Ecto neural progenitor cell (in vitro differentiated cells): ENCODE data around the gene IL18R1.

Experiments
- DNase-seq: peaks from one replicate; pipeline ENCODE4 v3.0.0-alpha.2; 2018; ENCODE audit warnings: low spot score

IL18R1 gene

DNA sequence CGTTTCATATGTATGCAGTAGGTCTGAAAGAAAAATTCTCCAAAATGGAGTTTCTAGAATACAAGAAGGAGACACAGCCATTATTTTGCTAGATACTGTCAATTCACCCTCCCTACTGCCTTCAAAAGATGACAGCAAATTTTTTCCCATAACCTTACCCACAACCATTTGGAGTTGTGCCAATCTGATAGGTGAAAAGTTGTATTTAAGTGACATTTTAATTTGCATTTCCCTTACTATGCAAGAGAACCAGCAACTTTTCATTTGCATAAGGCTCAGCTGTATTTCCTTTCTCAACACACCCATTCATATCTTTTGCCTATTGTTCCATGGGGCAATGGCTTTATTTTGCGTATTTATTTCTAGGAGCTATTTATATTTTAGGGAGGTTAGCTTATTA, 36.0 kb downstream of the IL18R1 start:
- DNase-seq: no peak

DNA sequence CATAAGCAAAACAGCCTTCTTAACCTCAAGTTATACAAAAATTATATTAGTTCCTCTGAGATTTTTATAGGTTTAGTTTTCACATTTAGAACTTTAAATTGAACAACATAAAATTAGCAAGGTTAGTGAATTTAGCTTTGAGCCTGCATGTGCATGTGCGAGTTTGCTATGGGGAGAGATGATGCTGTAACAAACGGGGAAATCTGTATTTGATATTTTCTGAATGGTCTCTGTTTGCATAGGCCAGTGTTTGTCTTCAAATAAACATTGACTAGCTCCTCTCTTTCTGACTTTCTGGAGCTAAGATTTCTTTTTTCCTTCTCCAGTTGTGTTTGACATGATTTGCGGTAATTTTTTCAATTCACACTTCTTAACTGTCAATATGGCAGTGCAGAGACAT, 36.5 kb downstream of the IL18R1 start:
- no peak for DNase-seq

DNA sequence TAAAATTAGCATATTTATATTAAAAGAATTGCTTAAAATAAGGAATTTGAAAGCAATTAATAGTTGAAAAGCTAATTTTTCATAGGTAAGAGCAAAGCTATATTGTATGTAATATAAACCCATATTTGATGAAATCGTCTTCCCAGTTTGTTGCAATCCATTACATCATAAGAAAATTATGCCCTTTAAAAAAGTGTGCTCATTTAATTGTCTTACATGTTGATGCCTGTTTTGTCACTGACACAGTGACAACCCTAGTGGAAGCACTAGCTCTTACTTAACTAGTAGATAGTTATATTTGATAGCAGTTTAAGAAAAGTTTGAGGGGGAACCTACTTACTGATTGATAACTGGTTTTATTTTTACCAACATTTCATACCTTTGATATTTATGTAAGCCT, 37.3 kb downstream of the IL18R1 start:
- DNase-seq: no peak

DNA sequence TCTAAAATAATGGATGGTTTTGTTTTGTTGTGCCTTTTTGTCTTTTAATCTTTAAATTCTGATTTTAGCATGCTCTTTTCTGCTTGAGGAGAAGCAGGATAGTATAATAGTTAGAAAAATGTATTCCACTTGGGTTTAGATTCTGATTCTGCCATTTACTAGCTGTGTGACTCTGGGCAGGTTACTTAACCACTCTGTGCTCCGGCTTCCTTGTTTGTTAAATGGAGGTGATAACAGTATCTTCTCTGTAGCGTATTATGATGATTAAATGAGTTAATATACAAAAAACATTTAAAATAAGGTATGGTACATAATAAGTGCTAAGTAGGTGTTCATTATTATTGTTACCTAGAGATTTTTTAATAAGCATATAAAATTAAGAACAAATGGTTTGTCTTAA, 40.4 kb downstream of the IL18R1 start:
- DNase-seq: no peak

DNA sequence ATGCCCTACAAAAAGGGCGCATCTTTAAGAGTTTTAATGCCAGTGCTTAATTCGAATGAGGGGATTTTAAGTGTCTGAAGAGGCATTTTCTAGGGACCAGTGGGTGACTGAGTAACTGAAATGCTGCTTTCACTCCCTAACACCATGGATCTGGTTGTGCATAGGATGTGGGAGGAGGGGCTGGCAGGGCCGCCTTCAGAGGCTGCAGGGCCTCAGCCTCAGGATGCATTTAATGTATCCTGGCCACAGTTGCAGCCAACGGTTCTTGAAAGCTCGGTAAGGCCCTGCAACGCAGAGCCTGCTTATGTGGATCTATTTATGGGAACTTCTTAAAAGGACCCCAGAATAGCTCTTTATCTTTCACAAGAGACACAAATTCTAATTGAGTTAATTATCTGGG, 41.6 kb downstream of the IL18R1 start:
- DNase-seq: no peak

DNA sequence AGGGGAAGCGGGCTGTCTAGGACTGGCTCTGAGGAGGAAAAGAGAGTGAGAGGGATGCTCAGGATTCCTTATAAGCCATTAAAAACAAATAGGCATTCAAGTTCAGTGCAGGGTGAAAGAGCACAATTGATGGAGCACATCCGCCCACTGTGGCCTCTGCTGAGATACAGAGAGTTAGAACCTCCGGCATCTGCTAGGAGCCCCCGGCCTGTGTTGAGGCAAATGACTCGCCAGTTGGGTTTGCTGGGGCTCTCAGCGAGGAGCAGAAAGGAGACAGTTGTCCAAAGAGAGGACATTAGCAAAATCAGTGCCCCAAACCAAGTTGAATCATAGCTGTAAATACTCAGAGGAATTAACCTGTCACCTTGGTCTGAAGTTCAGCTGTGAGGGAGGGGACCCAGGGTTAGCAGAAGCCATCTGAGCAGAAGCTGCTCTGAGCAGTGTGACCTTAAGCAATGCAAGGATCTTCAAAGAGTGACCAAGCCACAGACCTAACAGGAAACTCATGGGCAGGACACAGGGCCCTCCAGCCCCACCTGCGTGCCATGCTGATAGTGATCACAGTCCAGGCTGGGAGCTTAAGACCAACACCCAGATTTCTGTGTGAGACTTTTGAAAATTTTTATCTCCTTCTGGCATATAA, 44.0 kb downstream of the IL18R1 start:
- DNase-seq: no peak

DNA sequence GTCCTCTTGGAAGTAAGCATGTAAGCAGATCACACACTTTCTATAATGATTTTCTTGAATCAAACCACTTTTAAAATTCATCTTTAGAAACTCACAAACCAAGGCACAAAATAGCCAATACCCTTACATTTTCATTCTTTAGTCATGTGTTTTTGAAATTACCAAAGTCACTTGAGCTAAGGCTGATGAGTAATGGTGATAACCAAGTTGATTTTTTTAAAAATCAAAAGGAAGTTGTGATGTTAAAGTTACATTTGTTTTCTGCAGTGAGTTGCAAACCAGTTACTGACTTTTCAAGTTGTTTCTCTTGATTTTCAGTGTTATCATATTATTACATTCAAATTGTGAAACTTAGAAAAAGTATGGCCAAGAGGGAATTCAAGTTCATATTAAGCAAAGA, 45.9 kb downstream of the IL18R1 start:
- DNase-seq: no peak

DNA sequence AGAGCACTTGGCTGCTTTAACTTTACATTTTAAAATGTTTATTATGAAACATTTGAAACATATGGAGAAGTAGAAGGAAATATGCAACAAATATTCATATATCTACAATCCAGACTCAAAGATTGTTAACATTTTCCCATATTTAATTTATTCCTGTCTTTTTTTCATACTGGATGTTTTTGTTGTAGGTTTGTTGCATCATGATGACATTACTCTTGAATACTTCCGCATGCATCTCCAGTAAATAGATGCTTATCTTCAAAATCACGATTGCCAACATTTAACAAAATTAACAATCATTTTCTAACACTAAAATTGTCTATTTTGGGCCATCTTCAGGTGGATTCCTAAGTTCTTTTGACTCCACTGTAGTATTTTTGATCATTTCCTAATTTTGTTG, 46.3 kb downstream of the IL18R1 start:
- DNase-seq: no peak

DNA sequence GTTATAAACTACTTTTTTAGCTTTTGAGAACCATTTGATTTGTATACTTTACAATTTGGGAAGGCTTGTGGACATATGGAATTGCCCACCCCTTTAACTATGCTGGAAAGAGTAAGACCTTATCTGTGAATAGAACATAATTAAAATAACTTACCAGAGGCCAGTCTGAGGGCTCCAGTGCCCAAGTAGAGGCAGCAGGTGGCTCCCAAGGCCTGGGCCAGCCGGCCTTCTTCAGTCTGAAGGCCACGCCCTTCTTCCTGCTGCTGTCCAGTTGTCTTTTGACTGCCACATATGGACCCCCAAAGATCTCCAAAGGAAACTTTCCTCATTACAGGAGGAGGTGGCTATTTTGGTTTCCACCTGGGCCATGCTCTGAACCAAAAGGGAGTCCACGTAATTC, 55.4 kb downstream of the IL18R1 start:
- DNase-seq: no peak

DNA sequence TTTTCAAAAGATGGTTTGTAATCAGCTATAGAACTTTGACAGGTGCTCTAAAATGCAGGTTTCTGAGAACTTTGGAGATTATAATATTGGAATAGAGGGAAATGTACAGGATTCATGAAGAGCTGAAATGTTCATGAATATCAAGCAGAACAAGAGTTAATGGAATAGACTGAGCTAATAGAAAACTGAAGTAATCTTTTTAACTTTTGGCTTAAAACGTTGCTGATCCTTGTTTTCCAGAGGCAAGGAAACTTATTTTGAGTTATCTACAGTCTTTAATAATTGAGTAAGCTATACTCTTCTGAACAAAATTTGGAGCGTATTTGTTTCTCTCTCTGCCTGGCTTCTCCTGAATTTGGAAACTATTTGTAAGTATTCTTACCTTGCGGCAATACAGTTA, 56.6 kb downstream of the IL18R1 start:
- DNase-seq: no peak

DNA sequence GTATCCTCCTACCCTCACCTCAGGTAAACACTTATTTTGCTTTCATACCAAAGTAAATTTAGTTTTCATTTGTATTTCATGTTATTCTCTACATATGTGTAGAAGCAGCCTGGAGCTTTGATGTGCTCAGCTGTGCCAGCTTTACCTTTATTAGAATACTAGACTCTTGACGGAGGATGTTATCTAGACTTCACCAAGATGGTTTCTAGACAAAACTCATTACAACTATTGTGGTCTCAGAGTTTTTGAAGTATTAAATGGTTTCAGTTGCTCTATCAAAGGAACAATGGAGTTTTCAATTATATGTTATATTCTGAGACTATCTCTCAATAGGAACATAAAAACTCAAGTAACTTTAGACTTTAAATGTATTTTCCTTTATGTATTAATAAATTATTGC, 62.4 kb downstream of the IL18R1 start:
- DNase-seq: no peak

DNA sequence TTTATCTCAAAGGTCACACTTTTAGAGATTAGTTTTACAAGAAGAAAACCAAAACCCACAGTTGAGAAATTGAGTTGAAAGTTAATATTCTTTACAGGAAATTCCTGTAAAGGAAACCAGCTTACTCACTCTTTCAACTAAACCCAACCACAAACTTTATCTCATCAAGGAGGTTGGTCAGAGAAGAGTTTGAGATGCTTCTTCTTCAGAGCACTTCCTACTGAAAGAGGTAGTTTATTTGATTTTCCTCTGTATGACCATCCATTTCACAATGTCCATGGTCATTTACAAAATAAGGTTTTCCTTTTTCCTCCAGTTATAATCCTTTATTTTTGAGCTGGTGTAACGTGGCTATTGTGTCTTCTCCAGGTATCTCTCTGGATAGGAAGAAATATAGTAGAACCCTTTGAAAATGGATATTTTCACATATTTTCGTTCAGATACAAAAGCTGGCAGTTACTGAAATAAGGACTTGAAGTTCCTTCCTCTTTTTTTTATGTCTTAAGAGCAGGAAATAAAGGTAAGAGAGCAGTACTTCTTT, 62.9 kb downstream of the IL18R1 start:
- no peak for DNase-seq

DNA sequence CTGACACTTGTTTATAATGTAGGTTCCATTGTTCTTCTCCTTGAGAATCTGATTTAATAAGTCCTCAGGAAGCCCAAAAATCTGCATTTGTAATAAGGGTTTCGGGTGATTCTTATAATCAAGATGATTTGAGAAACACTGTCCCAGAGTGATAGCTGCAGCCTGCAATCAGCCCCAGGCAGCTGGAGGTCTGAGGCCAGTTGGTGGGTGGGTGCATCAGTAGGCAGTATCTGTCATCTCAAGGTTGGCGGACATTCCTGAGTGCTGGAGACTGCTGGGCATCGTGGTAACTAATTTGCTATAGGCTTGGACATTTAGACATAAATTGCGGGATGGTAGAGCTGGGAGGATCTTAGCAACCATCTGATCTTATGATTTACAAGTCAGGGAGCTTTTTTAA, 64.7 kb downstream of the IL18R1 start:
- DNase-seq: no peak

DNA sequence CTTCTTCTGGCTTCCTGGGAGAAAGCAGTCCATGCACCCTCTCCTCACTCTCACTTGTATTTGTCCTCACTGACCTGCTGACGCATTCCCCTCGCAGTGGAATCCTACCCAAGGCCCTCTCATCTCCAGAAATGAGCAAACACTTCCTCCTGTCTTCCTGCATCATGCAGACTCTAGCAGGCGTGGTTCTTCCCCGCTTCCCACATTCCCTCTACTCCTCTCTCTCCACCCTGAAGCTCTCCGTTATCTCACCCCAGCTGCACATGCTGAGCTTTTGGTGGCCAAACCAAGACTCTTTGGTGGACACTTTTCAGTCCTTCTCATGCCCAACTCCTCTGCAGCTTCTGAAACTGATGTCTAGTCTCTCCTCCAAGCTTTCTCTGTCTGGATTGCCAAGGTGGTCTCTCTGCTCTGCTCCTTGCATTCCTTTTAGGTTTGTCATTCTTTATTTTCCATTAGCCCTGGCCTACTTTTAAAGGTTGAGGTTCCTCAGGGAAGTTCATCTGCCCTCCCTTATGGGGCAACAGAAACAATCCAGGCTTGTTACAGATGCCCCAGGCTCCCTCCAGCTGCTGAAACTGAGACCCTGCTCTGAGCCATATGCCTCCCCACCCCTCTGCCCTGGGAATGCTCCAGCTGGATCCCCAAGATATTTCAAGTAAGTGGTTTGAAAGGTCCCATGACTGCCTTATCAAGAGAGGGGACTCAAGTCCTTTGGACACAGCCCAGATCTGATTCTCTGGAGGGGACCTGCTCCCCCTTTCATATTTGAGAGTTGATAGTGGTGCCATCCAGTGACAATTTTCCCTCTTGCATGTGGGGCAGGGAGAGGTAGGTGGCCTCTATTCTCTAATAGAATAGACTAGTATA, 66.5 kb downstream of the IL18R1 start:
- DNase-seq: no peak

DNA sequence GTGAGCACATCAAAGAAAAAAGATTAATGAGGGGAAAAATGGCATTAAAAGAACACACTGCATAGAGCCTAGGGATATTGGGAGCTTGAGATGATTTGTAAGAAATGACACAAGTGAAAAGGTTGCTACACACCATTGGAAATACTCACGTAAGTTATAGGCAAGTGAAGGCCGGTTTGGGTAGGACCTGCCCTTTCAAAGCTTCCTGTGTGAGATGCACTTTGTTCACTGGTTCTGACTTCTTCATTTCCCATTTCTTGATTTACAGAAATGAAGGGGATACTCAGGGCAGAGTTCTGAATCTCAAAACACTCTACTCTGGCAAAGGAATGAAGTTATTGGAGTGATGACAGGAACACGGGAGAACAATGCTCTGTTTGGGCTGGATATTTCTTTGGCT, 67.3 kb downstream of the IL18R1 start, which contains the start of gene IL18RAP:
TSS of gene IL18RAP (plus strand) at position 251 of the 400 bp plus-strand sequence. CDS start at position 369, 118 bp downstream.
- no peak for DNase-seq

DNA sequence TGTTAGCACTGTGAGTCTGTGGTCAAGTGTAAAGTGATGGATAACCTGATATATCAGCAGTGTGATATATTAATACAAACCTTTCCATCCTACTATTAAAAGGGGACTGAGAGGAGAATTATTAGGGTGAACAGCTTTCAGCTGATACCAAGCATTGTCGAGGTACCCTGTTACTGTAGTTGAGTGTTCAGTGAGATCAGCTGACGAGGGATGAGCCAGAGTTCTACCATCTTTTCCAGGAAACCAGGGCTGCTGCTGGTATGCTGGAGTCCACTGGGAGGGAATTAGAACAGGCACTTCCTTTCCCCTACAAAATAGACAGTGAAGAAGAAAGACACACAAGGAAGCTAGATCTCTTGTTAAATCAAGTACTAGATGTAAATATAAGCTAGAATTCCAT, 67.8 kb downstream of the IL18R1 start:
- no peak for DNase-seq

DNA sequence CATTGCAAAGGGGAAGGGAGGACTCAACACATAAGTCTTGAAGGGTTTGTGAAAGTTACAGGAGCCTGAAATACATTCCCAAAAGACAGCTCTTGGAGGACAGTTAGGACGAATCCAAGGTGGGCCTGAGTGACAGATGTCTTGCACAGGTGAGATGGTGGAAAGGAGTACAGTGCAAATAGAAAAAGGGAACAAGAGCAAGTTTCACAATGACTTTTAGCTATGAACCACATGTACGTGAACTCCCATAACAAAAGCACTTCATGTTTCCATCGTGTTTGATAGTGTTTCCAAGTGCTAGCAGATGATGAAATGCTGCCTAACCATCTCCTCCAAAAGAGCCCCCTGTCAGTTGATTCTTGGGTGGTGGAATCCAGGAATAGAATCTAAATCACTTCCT, 69.2 kb downstream of the IL18R1 start:
- no peak for DNase-seq

DNA sequence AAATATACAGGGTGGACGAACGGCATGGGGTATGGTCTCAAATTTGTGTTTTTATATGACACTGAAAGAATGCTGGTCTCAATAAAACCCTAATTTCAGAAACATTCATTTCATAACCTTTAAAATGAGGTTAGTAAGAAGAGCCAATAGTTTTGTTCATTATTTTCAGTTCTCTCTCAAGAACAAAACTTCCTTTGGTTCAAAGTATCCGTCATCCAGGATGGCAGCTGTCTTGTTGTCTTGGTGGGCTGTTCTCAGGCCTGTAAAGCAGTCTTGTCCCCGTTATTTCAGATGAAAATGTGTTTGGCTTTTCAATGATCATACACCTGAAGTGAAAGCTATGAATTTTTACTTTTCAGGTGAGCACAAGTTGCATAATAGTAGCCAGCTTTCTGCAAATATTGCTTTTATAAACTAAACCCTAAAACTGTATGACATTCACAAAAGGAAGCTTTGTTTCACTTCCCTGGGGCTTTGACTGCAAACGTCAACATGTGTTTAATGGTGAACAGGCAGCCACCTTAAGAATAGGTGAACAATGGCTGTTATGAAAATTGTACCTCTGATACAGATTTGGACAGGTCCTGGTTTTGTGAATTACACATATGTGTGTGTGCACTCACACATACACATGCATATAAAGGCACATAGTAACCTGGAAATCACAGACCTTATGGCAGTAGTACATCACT, 70.0 kb downstream of the IL18R1 start:
- no peak for DNase-seq

DNA sequence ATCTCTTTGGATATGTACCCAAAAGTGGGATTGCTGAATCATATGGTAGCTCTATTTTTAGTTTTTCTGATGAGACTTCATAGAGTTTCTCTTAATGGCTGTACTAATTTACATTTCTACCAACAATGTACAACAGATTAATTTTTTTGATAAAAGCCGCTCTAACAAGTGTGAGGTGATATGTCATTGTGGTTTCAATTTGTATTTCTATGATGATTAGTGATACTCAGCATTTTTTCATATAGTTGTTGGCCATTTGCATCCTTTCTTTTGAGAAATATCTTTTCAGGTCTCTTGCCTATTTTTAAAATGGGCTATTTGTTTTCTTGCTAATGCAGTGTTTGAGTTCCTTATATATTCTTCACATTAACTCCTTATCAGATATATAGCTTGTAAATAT, 71.7 kb downstream of the IL18R1 start:
- no peak for DNase-seq

DNA sequence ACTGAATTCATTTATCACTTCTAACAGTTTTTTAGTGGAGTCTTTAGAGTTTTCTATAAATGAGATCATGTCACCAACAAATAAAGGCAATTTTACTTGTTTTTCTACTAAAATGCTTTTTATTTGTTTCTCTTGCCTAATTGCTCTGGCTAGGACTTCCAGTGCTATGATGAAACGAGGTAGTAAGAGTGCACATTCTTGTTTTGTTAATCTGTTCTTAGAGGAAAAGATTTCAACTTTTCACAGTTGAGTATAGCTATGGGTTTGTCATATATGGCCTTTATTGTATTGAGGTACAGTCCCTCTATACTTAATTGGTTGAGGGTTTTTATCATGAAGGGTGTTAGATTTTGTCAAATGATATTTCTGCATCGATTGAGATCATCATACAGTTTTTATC, 73.0 kb downstream of the IL18R1 start:
- DNase-seq: no peak

DNA sequence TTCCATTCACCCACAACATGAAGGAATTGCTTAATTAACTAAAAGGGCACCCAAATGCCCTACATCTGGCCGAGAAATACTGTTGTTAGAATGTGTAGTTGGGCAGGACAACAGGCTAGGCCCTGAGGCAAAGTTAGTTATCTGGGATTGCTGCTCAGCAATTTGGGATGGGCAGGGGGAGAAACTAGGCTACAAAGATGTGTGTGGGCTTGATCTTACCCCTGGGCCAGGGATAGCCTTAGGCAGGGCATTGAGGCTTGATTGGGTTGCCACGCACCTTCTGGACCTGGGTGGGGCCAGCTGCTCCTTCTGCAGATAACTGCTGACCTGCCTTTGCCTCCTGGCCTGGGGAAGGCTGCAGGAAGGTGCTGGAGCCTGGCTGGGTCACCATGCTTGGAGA, 76.8 kb downstream of the IL18R1 start:
- no peak for DNase-seq

DNA sequence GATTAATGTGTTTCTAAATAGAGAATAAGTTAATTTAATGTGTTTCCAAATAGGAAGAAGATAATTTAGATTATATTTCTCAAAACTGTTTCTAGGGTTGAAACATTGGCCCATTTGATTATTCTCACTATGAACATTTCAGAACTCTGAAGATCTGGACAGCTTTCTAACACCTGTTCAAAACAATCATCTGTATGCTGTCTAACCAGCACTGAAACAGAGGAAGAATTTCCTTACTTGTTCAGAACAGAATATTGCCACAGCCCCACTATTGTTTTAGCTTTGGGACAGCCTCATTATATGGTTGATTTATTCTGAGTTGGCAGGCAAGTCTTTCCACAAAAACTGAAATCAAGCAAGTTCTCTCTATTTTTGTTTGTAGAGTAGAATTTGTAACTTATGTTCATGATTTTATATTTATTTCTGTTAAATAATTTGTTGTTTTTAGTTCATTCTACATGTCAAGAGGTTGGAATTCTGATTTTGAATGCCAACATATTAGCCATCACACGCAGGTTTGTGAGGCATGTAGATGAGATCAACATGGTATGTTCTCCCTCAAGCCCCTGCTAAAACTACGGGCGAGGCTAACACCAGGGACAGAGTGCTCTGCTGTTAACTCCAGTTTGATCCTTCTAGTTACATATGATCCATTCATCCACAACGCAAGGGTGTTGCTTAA, 78.5 kb downstream of the IL18R1 start:
- no peak for DNase-seq
